ENCODE data around the gene ADARB2.

- TF ChIP-seq POU2F2 (IDR thresholded peaks at IDR 0.05; ENCODE audit: borderline replicate concordance, low read depth, low read length) = no peak
- TF ChIP-seq HDAC2 (IDR thresholded peaks at IDR 0.05) = no peak
- no peak for TF ChIP-seq MXI1 (IDR thresholded peaks at IDR 0.05; ENCODE audit: low read depth, low read length)
- TF ChIP-seq EZH2 (IDR thresholded peaks at IDR 0.05; ENCODE audit: borderline replicate concordance, control insufficient read depth, low read depth, low read length) = no peak
- no peak for TF ChIP-seq ZBTB4 (CRISPR knock-in tag; IDR thresholded peaks at IDR 0.05)
- no peak for TF ChIP-seq SREBF2 (IDR thresholded peaks at IDR 0.05; ENCODE audit: low read length)
- TF ChIP-seq CHD2 (IDR thresholded peaks at IDR 0.05; ENCODE audit: borderline replicate concordance, low read depth, low read length) = no peak
- TF ChIP-seq TBL1XR1 (IDR thresholded peaks at IDR 0.05; ENCODE audit: low read depth, low read length) = no peak
- TF ChIP-seq POLR2AphosphoS5 (IDR thresholded peaks at IDR 0.05; ENCODE audit: low read length) = no peak
- TF ChIP-seq CTCF (IDR thresholded peaks at IDR 0.05 in 2 of 3, conservative IDR thresholded peaks at IDR 0.05 in 1 of 3; ENCODE audit: control insufficient read depth in 2 of 3, extremely low read depth in 1 of 3, insufficient read depth in 1 of 3, low read depth in 3 of 3, low read length in 3 of 3) = no peak
- TF ChIP-seq POLR2A (IDR thresholded peaks at IDR 0.05; ENCODE audit: low read depth, low read length) = no peak
- no peak for TF ChIP-seq SRF (IDR thresholded peaks at IDR 0.05; ENCODE audit: low read depth in 2 of 2, low read length in 2 of 2)
- TF ChIP-seq TARDBP (IDR thresholded peaks at IDR 0.05; ENCODE audit: borderline replicate concordance) = no peak
- no peak for TF ChIP-seq MAX (IDR thresholded peaks at IDR 0.05; ENCODE audit: low read depth, low read length)
Measured at GRCh38 chr10:1147810-1148209, 589.5 kb downstream of the ADARB2 start.

Measured in GM12878 (cell line).